ENCODE data around the gene CHI3L1.

CHI3L1 gene

GRCh38 chr1:203167913-203168200, 18.6 kb downstream of the CHI3L1 start:
- DNase-seq, result no peak

- DNase-seq, result no peak
Measured at GRCh38 chr1:203167026-203167912, 19.2 kb downstream of the CHI3L1 start.

- DNase-seq, result no peak
Measured at GRCh38 chr1:203166192-203166940, 20.1 kb downstream of the CHI3L1 start.

GRCh38 chr1:203165800-203166161, 20.7 kb downstream of the CHI3L1 start:
- no peak for DNase-seq

GRCh38 chr1:203165101-203165799, 21.3 kb downstream of the CHI3L1 start:
- DNase-seq, result no peak

- no peak for DNase-seq
Measured at GRCh38 chr1:203163891-203164635, 22.4 kb downstream of the CHI3L1 start.

- no peak for DNase-seq
Measured at GRCh38 chr1:203162403-203162802, 24.1 kb downstream of the CHI3L1 start.

- no peak for DNase-seq
Measured at GRCh38 chr1:203161703-203162102, 24.8 kb downstream of the CHI3L1 start.

GRCh38 chr1:203161175-203161574, 25.3 kb downstream of the CHI3L1 start:
- no peak for DNase-seq

GRCh38 chr1:203159844-203160243, 26.7 kb downstream of the CHI3L1 start:
- DNase-seq, result no peak

GRCh38 chr1:203158960-203159665, 27.4 kb downstream of the CHI3L1 start:
- DNase-seq, result no peak

GRCh38 chr1:203158423-203158822, 28.1 kb downstream of the CHI3L1 start:
- no peak for DNase-seq

- no peak for DNase-seq
Measured at GRCh38 chr1:203156280-203156679, 30.2 kb downstream of the CHI3L1 start.

- DNase-seq, result no peak
Measured at GRCh38 chr1:203153989-203154821, 32.3 kb downstream of the CHI3L1 start.

- DNase-seq, result no peak
Measured at GRCh38 chr1:203153051-203153988, 33.2 kb downstream of the CHI3L1 start.

- DNase-seq, result no peak
Measured at GRCh38 chr1:203152158-203153034, 34.1 kb downstream of the CHI3L1 start.

GRCh38 chr1:203151362-203152157, 34.9 kb downstream of the CHI3L1 start:
- DNase-seq, result no peak

Measured in NCI-H1930 (cell line).